T-helper 2 cell treated with Interferon-gamma antibody and Interleukin-4, amounts not matched to agents 5 μg/mL and 100 μg/mL, for 36 hours (primary cell): ENCODE data around the gene SLC35F4.
"Not testable (repeated sequence)": the region's sequence is repeated elsewhere in the genome, so short reads cannot be mapped to it uniquely, and the experiment has no call there.

ENCODE experiments used
- DNase-seq: peaks from one replicate; pipeline ENCODE4 v3.0.0; 2021; ENCODE audit warnings: low spot score
- H3K27ac Mint-ChIP-seq: one replicate; pipeline ENCODE4 v1.8.0; 2021; ENCODE audit warnings: mild to moderate bottlenecking, mixed read lengths
- H3K27me3 Mint-ChIP-seq: one replicate; pipeline ENCODE4 v1.8.0; 2021; ENCODE audit warnings: low read depth, mixed read lengths
- H3K36me3 Mint-ChIP-seq: one replicate; pipeline ENCODE4 v1.8.0; 2021; ENCODE audit warnings: low read depth, mixed read lengths
- H3K4me1 Mint-ChIP-seq: one replicate; pipeline ENCODE4 v1.8.0; 2021; ENCODE audit warnings: low read depth, mixed read lengths
- H3K4me3 Mint-ChIP-seq: one replicate; pipeline ENCODE4 v1.8.0; 2022; ENCODE audit warnings: mild to moderate bottlenecking, moderate library complexity, mixed read lengths
- H3K9me3 Mint-ChIP-seq: one replicate; pipeline ENCODE4 v1.8.0; 2021; ENCODE audit warnings: mixed read lengths

Gene SLC35F4

DNA sequence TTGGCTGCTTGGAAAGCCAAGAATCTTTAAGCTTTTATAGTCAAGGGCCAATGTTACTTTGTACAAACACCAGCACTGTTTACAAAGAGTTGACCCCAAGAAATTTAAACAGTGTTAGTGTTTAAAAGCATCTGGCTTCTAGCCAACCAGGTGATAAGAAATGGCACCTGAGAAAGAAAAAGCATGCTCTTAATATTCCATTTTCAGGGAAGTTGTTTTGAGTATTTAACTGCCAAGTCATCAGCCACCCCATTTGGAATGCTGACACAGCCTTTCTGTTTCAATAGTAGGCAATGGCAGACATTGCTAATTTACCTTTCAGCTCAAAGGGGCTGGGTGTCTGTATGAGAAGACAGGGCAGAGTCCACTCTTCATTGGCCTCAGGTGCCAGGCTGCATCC is 3.7 kb upstream of the SLC35F4 start:
- H3K4me1 Mint-ChIP-seq = no peaks in the 10 kb centered on the region
- no peaks in the 10 kb centered on the region for H3K36me3 Mint-ChIP-seq
- no peaks in the 10 kb centered on the region for H3K9me3 Mint-ChIP-seq
- no peak for DNase-seq
- H3K27ac Mint-ChIP-seq = no peak overlapping the region
- H3K27me3 Mint-ChIP-seq = peaks cover 14% of the 10 kb centered on the region
- H3K4me3 Mint-ChIP-seq = no peak overlapping the region

DNA sequence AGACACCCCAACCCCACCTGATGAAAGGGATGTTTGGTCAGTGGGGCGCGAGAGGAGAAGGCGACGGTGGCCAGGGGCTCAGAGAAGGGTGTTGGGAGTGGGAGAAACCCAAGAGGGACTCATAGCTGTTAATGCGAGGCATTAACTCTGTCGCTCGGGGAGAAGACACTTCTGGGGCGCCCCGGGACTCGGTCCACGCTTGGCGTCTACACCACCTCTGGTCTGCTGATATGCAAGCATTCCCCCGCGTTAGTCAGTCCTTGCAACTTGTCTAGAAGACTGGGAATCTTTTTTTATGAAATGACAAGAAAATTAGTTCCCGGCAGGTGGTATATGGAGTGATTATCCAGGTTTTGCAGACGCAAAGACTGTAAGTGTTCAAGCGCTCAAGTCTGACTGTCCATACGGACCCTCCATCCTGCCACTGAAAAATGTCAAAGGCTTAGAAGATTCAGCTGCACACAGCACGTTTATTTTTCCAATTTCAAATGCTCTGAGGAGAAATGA is 360 bp upstream of the SLC35F4 start:
- Mint-ChIP-seq H3K4me1 (no peaks in the 10 kb centered on the region), H3K9me3 (no peaks in the 10 kb centered on the region), H3K27me3 (peaks cover 24% of the 10 kb centered on the region), H3K27ac (no peak overlapping the region), H3K36me3 (no peaks in the 10 kb centered on the region), H3K4me3 (no peak overlapping the region)
- DNase-seq = no peak

DNA sequence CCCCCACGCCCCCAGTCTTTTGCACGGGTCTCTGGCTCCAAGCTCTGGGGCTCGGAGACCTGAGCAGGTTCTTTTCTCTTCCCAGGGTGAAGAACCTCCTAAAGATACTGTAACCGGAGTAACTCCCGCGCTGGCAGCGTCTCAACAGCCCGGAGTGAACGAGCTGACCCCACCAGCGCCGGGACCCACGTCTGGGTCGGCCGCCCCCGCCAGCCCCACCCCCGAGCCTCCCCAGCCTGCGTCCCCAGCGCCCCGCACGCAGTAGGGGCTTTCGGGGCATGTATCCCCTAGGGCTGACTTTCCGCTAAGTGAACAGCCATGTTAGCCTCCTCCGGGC is 858 bp downstream of the SLC35F4 start:
- Mint-ChIP-seq H3K27ac (no peak overlapping the region), H3K4me1 (no peaks in the 10 kb centered on the region), H3K36me3 (no peaks in the 10 kb centered on the region)

DNA sequence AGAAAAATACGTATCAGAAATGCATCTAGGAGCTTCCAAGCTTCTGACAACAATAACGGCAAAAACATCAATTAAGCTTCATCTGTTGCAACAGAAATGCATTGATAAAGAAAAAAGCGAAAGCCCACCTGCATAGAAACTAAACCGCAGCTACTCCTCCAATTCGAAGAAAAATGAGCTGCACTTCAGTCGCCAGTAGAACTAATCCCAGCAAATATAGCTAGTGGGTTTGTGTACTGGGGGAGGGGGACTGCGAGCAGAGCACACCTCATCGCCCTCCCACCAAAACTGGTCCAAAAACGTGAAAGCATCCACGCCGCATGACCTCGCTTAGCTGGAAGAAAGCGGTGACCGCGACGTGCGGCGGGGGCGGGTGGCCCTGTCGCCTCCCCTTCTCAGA is 1.2 kb downstream of the SLC35F4 start:
- peaks cover 24% of the 10 kb centered on the region for H3K27me3 Mint-ChIP-seq
- H3K4me3 Mint-ChIP-seq = no peak overlapping the region
- no peaks in the 10 kb centered on the region for H3K9me3 Mint-ChIP-seq
- DNase-seq = no peak
- H3K4me1 Mint-ChIP-seq = no peaks in the 10 kb centered on the region
- no peaks in the 10 kb centered on the region for H3K36me3 Mint-ChIP-seq
- H3K27ac Mint-ChIP-seq = no peak overlapping the region

More for the DNA sequence above, 858 bp downstream of the SLC35F4 start:
- Mint-ChIP-seq H3K27me3 (peaks cover 24% of the 10 kb centered on the region), H3K4me3 (no peak overlapping the region), H3K9me3 (no peaks in the 10 kb centered on the region)
- DNase-seq = no peak

DNA sequence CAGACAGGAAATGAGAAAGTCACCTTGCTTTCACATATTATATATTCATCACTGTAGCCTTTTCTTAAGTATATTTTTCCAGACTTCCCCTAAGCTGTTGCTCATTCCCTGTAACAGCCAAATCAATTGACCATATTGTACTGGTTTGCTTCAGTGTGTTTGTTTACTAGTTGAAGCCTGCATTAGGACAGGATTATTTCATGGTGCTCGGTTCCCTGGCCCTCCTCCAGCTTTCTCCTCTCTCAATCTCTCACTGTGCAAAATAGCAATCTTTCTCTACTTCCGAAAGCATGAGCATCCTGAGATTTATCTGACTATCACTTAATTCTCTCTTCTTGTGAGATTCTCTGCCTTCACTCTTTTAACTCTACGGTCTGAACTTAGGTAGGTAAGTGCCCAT is 2.4 kb downstream of the SLC35F4 start:
- Mint-ChIP-seq H3K27ac (no peak overlapping the region), H3K36me3 (no peaks in the 10 kb centered on the region)

DNA sequence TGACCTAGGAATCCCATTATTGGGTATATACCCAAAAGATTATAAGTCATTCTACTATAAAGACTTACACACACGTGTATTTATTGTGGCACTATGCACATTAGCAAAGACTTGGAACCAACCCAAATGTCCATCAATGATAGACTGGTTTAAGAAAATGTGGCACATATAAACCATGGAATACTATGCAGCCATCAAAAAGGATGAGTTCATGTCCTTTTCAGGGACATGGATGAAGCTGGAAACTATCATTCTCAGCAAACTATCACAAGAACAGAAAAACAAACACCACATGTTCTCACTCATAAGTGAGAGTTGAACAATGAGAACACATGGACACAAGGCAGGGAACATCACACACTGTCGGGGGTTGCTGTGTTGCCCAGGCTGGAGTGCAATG is 10.2 kb downstream of the SLC35F4 start:
- not testable (repeated sequence) for H3K27me3 Mint-ChIP-seq, H3K4me1 Mint-ChIP-seq, H3K4me3 Mint-ChIP-seq, H3K27ac Mint-ChIP-seq, H3K9me3 Mint-ChIP-seq, DNase-seq, H3K36me3 Mint-ChIP-seq

More for the DNA sequence above, 2.4 kb downstream of the SLC35F4 start:
- Mint-ChIP-seq H3K4me1 (no peaks in the 10 kb centered on the region), H3K4me3 (no peak overlapping the region), H3K9me3 (no peaks in the 10 kb centered on the region), H3K27me3 (peaks cover 24% of the 10 kb centered on the region)
- no peak for DNase-seq

DNA sequence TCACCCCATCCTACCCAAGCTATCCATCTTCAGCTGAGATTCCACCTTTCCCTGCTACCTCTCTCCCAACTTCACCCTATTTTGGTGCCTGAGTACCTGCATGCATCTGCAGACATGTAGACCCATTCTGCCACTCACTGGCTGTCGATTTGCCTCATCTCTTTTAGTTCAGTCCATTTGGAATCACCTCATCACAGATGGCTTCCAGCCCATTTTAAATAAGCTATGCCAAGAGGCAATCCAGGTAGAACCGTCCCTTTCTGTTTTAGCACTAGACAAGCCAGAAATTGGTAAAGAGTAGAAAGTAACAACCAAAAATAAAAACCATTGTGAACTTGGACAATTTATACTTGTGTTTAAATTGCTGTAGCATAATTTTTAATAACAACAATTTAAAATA is 11.3 kb downstream of the SLC35F4 start:
- H3K36me3 Mint-ChIP-seq = no peaks in the 10 kb centered on the region
- no peak overlapping the region for H3K27ac Mint-ChIP-seq
- no peak overlapping the region for H3K4me3 Mint-ChIP-seq
- DNase-seq = no peak
- H3K9me3 Mint-ChIP-seq = no peaks in the 10 kb centered on the region
- H3K4me1 Mint-ChIP-seq = no peaks in the 10 kb centered on the region
- H3K27me3 Mint-ChIP-seq = no peaks in the 10 kb centered on the region

DNA sequence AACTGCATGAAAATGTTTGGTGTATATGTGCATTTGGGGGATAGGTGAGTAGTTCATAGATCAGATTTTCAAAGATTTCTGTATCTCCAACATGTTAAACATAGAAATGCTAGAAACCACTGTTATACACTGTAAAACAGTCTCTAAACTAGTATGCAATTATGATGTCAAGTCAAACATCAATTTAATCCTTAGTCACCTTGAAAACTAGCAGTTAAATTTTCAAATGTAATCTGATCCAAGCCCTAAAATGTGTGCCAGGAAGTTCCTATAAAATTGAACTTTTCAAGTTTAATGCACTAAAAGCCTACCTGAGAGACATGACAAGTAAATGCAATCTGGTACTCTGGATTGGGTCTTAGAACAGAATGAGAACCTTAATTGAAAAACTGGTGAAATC is 14.5 kb downstream of the SLC35F4 start:
- Mint-ChIP-seq H3K27me3 (no peaks in the 10 kb centered on the region), H3K27ac (no peak overlapping the region), H3K4me1 (no peaks in the 10 kb centered on the region), H3K9me3 (no peaks in the 10 kb centered on the region), H3K4me3 (no peak overlapping the region), H3K36me3 (no peaks in the 10 kb centered on the region)
- no peak for DNase-seq

DNA sequence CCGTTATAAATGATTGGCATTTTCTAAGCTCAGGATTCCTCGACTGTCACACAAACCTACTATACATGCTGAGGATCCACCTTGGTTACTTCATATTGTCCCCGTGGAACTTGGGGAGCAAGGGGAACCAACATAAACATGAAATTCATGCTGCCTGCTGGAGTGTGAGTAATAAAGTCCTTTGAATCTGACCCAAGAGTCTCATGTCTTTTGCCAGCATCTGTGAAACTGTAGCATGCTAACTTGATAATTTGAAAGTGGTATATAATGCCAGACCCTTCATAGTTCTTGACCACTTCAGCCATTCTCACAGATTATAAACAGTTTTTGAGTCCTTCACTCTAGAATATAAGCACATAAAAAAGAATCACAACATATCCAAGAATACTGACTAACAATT is 17.1 kb downstream of the SLC35F4 start:
- Mint-ChIP-seq H3K9me3 (no peaks in the 10 kb centered on the region), H3K36me3 (no peaks in the 10 kb centered on the region), H3K4me3 (no peak overlapping the region), H3K27ac (no peak overlapping the region), H3K4me1 (no peaks in the 10 kb centered on the region), H3K27me3 (no peaks in the 10 kb centered on the region)
- DNase-seq = no peak

DNA sequence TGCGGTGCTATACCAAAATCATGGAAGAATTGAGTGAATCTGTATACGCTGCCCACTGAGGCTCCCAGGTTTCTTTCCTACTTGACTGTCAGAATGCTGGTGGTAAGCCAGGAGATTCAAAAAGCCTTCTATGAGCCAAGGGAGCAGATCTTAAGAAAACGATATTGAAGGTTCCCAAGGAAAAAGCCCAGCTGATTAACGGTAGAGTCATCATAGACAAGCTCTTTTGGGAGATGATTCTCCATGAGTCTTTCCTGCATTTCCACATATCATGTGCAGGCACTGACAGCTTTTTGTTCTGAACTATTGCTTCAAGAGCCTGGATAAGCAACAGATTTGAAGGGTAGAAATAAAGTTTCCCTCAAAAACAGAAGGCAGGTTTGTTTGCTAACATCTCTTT is 17.5 kb downstream of the SLC35F4 start:
- H3K9me3 Mint-ChIP-seq = no peaks in the 10 kb centered on the region
- H3K27ac Mint-ChIP-seq = no peak overlapping the region
- no peaks in the 10 kb centered on the region for H3K27me3 Mint-ChIP-seq
- no peak for DNase-seq
- H3K4me3 Mint-ChIP-seq = no peak overlapping the region
- H3K4me1 Mint-ChIP-seq = no peaks in the 10 kb centered on the region
- H3K36me3 Mint-ChIP-seq = no peaks in the 10 kb centered on the region

DNA sequence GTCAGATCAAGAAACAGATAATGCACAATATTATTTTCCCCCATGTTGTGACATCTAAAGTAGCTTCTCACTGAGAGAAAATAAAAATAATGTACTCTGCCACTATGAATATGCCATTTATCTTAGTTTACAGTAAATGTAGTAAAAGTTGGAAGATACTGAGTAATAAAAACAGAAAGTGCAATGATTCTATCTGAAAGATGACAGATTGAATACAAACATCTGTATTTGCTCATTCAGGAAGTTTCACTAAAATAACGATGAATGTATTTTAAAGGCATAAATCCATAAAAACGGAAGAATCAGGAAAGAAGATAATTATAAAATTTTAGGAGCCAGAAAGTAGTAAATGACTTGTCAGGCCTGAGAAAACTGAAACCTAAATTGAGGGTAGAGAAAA is 18.2 kb downstream of the SLC35F4 start:
- H3K4me3 Mint-ChIP-seq = no peak overlapping the region
- H3K9me3 Mint-ChIP-seq = no peaks in the 10 kb centered on the region
- DNase-seq = no peak
- H3K4me1 Mint-ChIP-seq = no peaks in the 10 kb centered on the region
- no peaks in the 10 kb centered on the region for H3K27me3 Mint-ChIP-seq
- H3K36me3 Mint-ChIP-seq = no peaks in the 10 kb centered on the region
- no peak overlapping the region for H3K27ac Mint-ChIP-seq

DNA sequence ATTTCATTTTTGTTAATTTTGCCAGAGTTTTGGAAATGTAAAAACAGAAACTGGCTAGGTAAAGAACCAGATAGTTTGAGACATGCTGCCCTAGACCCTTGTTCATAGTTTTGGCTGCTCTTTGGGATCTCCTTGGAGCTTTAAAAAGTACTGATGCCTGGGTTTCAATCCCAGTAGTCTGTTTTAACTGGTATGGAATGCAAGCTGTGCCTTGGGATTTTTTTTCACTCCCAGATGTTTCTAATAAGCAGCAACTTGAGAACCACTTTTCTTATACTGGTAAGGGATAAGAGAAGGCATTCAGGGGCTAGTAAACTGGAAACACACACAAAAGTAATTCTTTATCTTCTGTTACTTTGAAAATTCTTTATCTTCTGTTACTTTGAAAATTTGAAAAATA is 18.8 kb downstream of the SLC35F4 start:
- H3K9me3 Mint-ChIP-seq = no peaks in the 10 kb centered on the region
- no peaks in the 10 kb centered on the region for H3K36me3 Mint-ChIP-seq
- H3K4me3 Mint-ChIP-seq = no peak overlapping the region
- no peak for DNase-seq
- H3K27ac Mint-ChIP-seq = no peak overlapping the region
- H3K4me1 Mint-ChIP-seq = no peaks in the 10 kb centered on the region
- no peaks in the 10 kb centered on the region for H3K27me3 Mint-ChIP-seq

DNA sequence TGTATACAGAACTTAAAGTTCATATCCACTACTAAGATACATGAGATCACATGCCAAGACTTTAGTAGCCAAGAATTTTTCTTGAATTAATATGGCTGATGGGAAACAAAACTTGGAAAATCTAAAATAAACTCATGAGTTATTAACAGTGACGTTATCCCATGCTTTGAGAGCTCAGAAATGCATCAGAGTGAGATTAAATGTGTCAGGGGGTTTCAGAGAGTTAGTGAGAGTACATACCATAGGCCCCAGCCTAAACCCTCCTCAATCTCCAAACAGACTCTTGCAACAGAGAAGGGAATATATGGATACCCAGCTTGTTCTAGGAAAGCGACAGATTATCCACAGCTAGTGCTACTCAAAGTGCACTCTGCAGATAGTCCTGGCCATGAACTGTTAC is 19.3 kb downstream of the SLC35F4 start:
- Mint-ChIP-seq H3K27ac (no peak overlapping the region), H3K36me3 (no peaks in the 10 kb centered on the region), H3K27me3 (no peaks in the 10 kb centered on the region), H3K9me3 (no peaks in the 10 kb centered on the region), H3K4me1 (no peaks in the 10 kb centered on the region), H3K4me3 (no peak overlapping the region)
- DNase-seq = no peak

DNA sequence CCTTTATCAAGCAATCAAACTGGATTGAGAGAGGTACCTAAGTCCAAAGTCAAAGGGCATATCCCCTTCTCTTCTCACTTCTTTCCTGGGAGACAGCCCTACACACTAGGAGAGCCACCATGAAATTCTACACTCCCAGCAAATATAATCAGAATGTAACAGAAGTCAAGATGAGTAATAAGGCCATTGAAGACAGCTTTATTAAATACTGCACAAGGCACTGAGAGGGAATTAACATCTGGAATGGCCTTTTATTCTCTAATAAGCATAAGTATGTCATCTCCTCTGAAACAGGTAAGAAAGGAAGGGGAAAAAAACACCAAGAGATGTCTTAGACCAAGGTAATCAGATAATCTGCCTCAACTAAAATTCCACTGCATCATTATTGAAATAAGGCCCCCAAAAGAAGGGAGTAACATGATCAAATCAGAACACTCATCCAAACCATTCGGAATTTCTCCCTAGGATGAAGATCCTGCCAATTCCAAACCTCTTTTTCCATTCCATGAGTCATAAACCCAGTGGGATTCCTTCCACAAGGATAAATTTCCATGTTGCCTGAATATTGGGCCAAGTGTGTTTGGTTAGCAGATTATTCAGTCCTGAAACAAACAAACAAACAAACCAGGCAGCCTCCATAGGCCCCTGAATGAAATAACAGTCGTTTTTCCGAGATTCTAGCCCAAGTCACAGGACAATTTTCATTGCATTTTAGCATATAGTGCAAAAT is 19.9 kb downstream of the SLC35F4 start:
- Mint-ChIP-seq H3K4me1 (no peaks in the 10 kb centered on the region), H3K4me3 (no peak overlapping the region), H3K27ac (no peak overlapping the region), H3K36me3 (no peaks in the 10 kb centered on the region), H3K9me3 (no peaks in the 10 kb centered on the region), H3K27me3 (no peaks in the 10 kb centered on the region)
- DNase-seq = no peak

DNA sequence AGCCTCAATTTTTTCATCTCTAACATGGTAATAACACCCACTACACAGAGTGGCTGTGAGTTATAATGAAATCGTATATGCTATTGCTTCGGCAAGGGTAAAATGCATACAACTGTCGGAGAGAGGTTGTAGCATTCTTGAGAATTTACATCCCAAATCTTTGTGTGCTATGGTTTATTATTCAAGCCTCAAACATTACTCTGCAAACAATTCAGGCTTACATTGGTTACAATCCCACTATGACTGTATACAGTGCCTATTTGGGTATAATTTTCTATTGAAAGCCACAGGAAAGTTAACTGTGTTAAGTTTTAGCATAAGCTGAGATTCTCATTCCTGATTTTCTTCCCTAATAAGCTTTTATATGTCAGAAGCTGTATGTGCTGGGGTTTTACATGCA is 20.6 kb downstream of the SLC35F4 start:
- DNase-seq = no peak
- H3K27ac Mint-ChIP-seq = no peak overlapping the region

More for the DNA sequence above, 20.6 kb downstream of the SLC35F4 start:
- Mint-ChIP-seq H3K4me1 (no peaks in the 10 kb centered on the region), H3K27me3 (no peaks in the 10 kb centered on the region), H3K9me3 (no peaks in the 10 kb centered on the region), H3K4me3 (no peak overlapping the region), H3K36me3 (no peaks in the 10 kb centered on the region)
